H1 (cell line): ENCODE data around the gene BCAS1. TPM values are rescaled to one million over a fixed set of nuclear protein-coding genes. Genes with fewer than 3 reads are reported as not detected.

Experiments
- BCL11A ChIP-seq, 2 experiments: IDR thresholded peaks; one replicate each; pipeline ENCODE4 v1.6.1; 2011; ENCODE audit warnings: low read depth in 2 of 2, low read length in 2 of 2, mild to moderate bottlenecking in 2 of 2
- KDM4A ChIP-seq: IDR thresholded peaks from one replicate; pipeline ENCODE4 v1.7.1; 2012; ENCODE audit warnings: low read depth, mild to moderate bottlenecking, moderate library complexity, low read length, inconsistent platforms; ENCODE audit not compliant: severe bottlenecking
- RXRA ChIP-seq: IDR thresholded peaks from 2 replicates; pipeline ENCODE4 v1.6.1; 2011; ENCODE audit warnings: low read depth, mild to moderate bottlenecking, low read length, moderate library complexity; ENCODE audit not compliant: insufficient read depth
- polyA plus RNA-seq, 7 experiments: library from polyadenylated mRNA; depleted of rRNA in 3 of 7; stranded (reverse) in 5 of 7; unstranded in 2 of 7; fragments of >200 nt in 5 of 7; fragments of 200-250 nt in 2 of 7; gene quantifications; 1 replicate in 5 of 7; 2 replicates in 1 of 7; 4 replicates in 1 of 7; pipeline versions ENCODE4 v1.2.1 to v1.2.3, GENCODE V29; 2011 to 2013; ENCODE audit warnings: missing spikeins in 2 of 7, mixed read lengths in 2 of 7
- total RNA-seq: library from RNA; stranded (reverse); fragmentation: NEBNext Ultra II Directional; extraction: Animal tissue kit (Norgen Biotek cat#: 25700); gene quantifications from 2 replicates; pipeline ENCODE4 v1.2.1, GENCODE V29; 2021
- TF ChIP-seq, protein P1 (sequence below), 3 experiments: IDR thresholded peaks; 1 replicate in 2 of 3; 2 replicates in 1 of 3; pipeline versions ENCODE4 v1.5.1 to v1.6.1; 2011; ENCODE audit warnings: low read length in 3 of 3, mild to moderate bottlenecking in 3 of 3, inconsistent platforms in 2 of 3, low read depth in 1 of 3, moderate library complexity in 1 of 3; ENCODE audit not compliant: insufficient read depth in 1 of 3; ENCODE audit errors: control extremely low read depth in 1 of 3

Gene BCAS1
- total and polyA plus RNA-seq, 2 of the 8 experiments (the other 6 are each of a cell fraction or from before 2014, with no cell fraction given), result 0.06 to 0.19 TPM

DNA sequence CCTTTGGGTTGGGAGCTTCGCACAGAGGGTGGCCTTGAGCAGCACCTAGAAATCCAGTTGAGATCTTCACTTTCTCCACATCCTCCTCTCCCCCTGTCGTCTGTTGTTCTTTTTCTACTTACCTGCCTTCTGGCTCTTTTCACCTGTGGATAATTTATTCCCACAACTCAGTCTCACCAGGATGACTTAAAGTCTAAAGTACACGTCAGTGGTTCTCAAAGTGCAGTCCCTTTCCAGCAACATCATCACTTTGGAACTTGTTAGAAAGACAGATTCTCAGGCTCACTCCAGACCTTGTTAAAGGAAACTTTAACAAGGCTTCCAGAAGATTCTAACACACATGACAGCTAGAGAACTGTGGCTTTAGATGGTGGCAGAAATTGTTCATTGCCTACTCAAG lies 27.7 kb upstream of the BCAS1 start (continued):
- TF ChIP-seq RXRA (no peak), KDM4A (no peak), BCL11A (IDR thresholded peaks at IDR 0.05; ENCODE audit: low read depth in 2 of 2, low read length in 2 of 2) (no peak)
- TF ChIP-seq, protein P1, sequence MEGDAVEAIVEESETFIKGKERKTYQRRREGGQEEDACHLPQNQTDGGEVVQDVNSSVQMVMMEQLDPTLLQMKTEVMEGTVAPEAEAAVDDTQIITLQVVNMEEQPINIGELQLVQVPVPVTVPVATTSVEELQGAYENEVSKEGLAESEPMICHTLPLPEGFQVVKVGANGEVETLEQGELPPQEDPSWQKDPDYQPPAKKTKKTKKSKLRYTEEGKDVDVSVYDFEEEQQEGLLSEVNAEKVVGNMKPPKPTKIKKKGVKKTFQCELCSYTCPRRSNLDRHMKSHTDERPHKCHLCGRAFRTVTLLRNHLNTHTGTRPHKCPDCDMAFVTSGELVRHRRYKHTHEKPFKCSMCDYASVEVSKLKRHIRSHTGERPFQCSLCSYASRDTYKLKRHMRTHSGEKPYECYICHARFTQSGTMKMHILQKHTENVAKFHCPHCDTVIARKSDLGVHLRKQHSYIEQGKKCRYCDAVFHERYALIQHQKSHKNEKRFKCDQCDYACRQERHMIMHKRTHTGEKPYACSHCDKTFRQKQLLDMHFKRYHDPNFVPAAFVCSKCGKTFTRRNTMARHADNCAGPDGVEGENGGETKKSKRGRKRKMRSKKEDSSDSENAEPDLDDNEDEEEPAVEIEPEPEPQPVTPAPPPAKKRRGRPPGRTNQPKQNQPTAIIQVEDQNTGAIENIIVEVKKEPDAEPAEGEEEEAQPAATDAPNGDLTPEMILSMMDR (IDR thresholded peaks at IDR 0.05; ENCODE audit: control extremely low read depth in 1 of 3, insufficient read depth in 1 of 3, low read depth in 1 of 3, low read length in 3 of 3), result no peak
- TF ChIP-seq, all 59 proteins: peak for 0
